HEK293 (cell line): ENCODE data around the gene ARPC2.

ENCODE experiments used
- CTCF ChIA-PET: fragments of 350-600 bp; formaldehyde crosslinking; extraction: SDS; loops from one replicate; lab custom pipeline; 2021; ENCODE audit warnings: antibody characterized with exemption; lab: Yijun Ruan, JAX
- POLR2A ChIA-PET: fragments of 300-600 bp; formaldehyde crosslinking; extraction: SDS; loops from one replicate; lab custom pipeline; 2020; ENCODE audit warnings: antibody characterized with exemption, inconsistent platforms; lab: Yijun Ruan, JAX
- H3K27ac ChIP-seq: fragments of 200-500 bp; sonication (Bioruptor generic); 2 replicates; pipeline ENCODE4 v1.5.1; 2014; ENCODE audit warnings: low read depth, low read length, control low read depth, inconsistent platforms; ENCODE audit errors: extremely low read depth
- H3K36me3 ChIP-seq, 2 experiments: fragments of 200-500 bp in 1 of 2; sonication (Bioruptor generic) in 1 of 2; 1 replicate in 1 of 2; 2 replicates in 1 of 2; pipeline ENCODE4 v1.5.1; 2014 to 2017; ENCODE audit warnings: inconsistent platforms in 2 of 2, low read length in 2 of 2; ENCODE audit not compliant: control insufficient read depth in 2 of 2, insufficient read depth in 1 of 2
- H3K4me1 ChIP-seq: fragments of 200-500 bp; sonication (Bioruptor generic); 2 replicates; pipeline ENCODE4 v1.5.1; 2014; ENCODE audit warnings: mild to moderate bottlenecking, low read length, inconsistent platforms; ENCODE audit not compliant: control insufficient read depth, insufficient read depth
- H3K4me3 ChIP-seq: 2 replicates; pipeline ENCODE4 v1.5.1; 2011; ENCODE audit warnings: low read depth, mild to moderate bottlenecking, control low read depth, low read length, moderate library complexity
- H3K9me3 ChIP-seq: fragments of 200-500 bp; sonication (Bioruptor generic); 2 replicates; pipeline ENCODE4 v1.5.1; 2014; ENCODE audit warnings: low read depth, low read length, inconsistent platforms; ENCODE audit not compliant: control insufficient read depth, insufficient read depth
- IKZF3 ChIP-seq: fragments of 450-650 bp; IDR thresholded peaks from 2 replicates; pipeline ENCODE4 v1.5.0; 2018; ENCODE audit warnings: missing biosample characterization, mild to moderate bottlenecking, missing genetic modification characterization, moderate library complexity
- KLF1 ChIP-seq: fragments of 450-650 bp; formaldehyde crosslinking; IDR thresholded peaks from 2 replicates; pipeline ENCODE4 v1.5.1; 2016; ENCODE audit warnings: missing biosample characterization, missing genetic modification characterization
- SETDB1 ChIP-seq: IDR thresholded peaks from one replicate; pipeline ENCODE4 v1.6.1; 2017; ENCODE audit warnings: mild to moderate bottlenecking, low read length, moderate library complexity, mixed read lengths; ENCODE audit not compliant: insufficient read length
- TCF7L2 ChIP-seq: IDR thresholded peaks from 2 replicates; pipeline ENCODE4 v1.6.1; 2011; ENCODE audit warnings: low read depth, mild to moderate bottlenecking, inconsistent platforms, low read length, moderate library complexity, borderline replicate concordance
- ZFHX2 ChIP-seq: fragments of 450-650 bp; formaldehyde crosslinking; conservative IDR thresholded peaks from 2 replicates; pipeline ENCODE4 v1.5.1; 2016; ENCODE audit warnings: missing biosample characterization, missing genetic modification characterization
- ZNF214 ChIP-seq: fragments of 450-650 bp; formaldehyde crosslinking; IDR thresholded peaks from 2 replicates; pipeline ENCODE4 v1.5.1; 2017; ENCODE audit warnings: missing biosample characterization, mild to moderate bottlenecking, missing genetic modification characterization, borderline replicate concordance
- ZNF37A ChIP-seq: fragments of 450-650 bp; IDR thresholded peaks from 2 replicates; pipeline ENCODE4 v1.5.1; 2018; ENCODE audit warnings: missing biosample characterization, missing genetic modification characterization
- ZNF391 ChIP-seq: fragments of 450-650 bp; formaldehyde crosslinking; IDR thresholded peaks from 2 replicates; pipeline ENCODE4 v1.5.1; 2016; ENCODE audit warnings: low read depth, missing biosample characterization, missing genetic modification characterization, borderline replicate concordance
- ZNF521 ChIP-seq: fragments of 450-650 bp; formaldehyde crosslinking; IDR thresholded peaks from 2 replicates; pipeline ENCODE4 v1.5.1; 2017; ENCODE audit warnings: missing biosample characterization, mild to moderate bottlenecking, missing genetic modification characterization
- ZNF610 ChIP-seq: fragments of 450-650 bp; formaldehyde crosslinking; IDR thresholded peaks from 2 replicates; pipeline ENCODE4 v1.5.1; 2016; ENCODE audit warnings: missing biosample characterization, missing genetic modification characterization, borderline replicate concordance
- ZNF701 ChIP-seq: fragments of 450-650 bp; formaldehyde crosslinking; IDR thresholded peaks from 2 replicates; pipeline ENCODE4 v1.5.1; 2016; ENCODE audit warnings: missing biosample characterization, missing genetic modification characterization
- TF ChIP-seq, protein P1 (sequence below): fragments of 450-650 bp; formaldehyde crosslinking; IDR thresholded peaks from 2 replicates; pipeline ENCODE4 v1.5.1; 2016; ENCODE audit warnings: missing biosample characterization, missing genetic modification characterization
- TF ChIP-seq, protein P2 (sequence below): fragments of 450-650 bp; formaldehyde crosslinking; IDR thresholded peaks from 2 replicates; pipeline ENCODE4 v1.5.1; 2016; ENCODE audit warnings: missing biosample characterization, missing genetic modification characterization, borderline replicate concordance
- TF ChIP-seq, protein P3 (sequence below): fragments of 450-650 bp; formaldehyde crosslinking; IDR thresholded peaks from 2 replicates; pipeline ENCODE4 v1.5.1; 2016; ENCODE audit warnings: missing biosample characterization, missing genetic modification characterization
- TF ChIP-seq, protein P4 (sequence below): fragments of 450-650 bp; formaldehyde crosslinking; IDR thresholded peaks from 2 replicates; pipeline ENCODE4 v1.5.1; 2017; ENCODE audit warnings: missing biosample characterization, mild to moderate bottlenecking, missing genetic modification characterization, moderate library complexity
- TF ChIP-seq, protein P5 (sequence below): fragments of 450-650 bp; formaldehyde crosslinking; IDR thresholded peaks from 2 replicates; pipeline ENCODE4 v1.5.1; 2016; ENCODE audit warnings: missing biosample characterization, missing genetic modification characterization
- TF ChIP-seq, protein P6 (sequence below): fragments of 450-650 bp; formaldehyde crosslinking; IDR thresholded peaks from 2 replicates; pipeline ENCODE4 v1.5.1; 2016; ENCODE audit warnings: missing biosample characterization, missing genetic modification characterization

ARPC2 gene

DNA sequence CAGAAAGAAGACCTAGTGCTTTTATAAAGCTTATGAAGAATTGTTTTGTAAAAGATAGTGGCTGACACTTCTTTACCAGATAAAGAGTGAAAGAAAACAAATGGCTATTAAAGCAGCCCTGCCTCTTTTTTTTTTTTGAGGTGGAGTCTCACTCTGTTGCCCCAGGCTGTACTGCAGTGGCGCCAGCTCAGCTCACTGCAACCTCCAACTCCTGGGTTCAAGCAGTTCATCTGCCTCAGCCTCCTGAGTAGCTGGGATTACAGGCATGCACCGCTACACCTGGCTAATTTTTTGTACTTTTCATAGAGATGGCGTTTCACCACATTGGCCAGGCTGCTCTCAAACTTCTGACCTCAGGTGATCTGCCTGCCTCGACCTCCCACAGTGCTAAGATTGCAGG, 12.9 kb downstream of the ARPC2 start:
- no peak overlapping the region for H3K27ac ChIP-seq
- no peaks in the 10 kb centered on the region for H3K9me3 ChIP-seq
- ChIA-PET CTCF (interaction anchor here (0.6 to 2.0 kb wide), 7 partner anchors 11 to 1228 kb away, joined by 3 to 9 read pairs (median 5); no protein-coding TSS in a partner anchor), POLR2A (interaction anchor here (1.0 kb wide), 1 partner anchor 13 kb away, joined by 4 read pairs; no protein-coding TSS in a partner anchor)
- H3K4me3 ChIP-seq: no peak overlapping the region
- TF ChIP-seq, protein P1, sequence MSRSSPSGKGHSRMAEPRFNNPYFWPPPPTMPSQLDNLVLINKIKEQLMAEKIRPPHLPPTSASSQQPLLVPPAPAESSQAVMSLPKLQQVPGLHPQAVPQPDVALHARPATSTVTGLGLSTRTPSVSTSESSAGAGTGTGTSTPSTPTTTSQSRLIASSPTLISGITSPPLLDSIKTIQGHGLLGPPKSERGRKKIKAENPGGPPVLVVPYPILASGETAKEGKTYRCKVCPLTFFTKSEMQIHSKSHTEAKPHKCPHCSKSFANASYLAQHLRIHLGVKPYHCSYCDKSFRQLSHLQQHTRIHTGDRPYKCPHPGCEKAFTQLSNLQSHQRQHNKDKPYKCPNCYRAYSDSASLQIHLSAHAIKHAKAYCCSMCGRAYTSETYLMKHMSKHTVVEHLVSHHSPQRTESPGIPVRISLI (tag by site-specific recombination): peak; percentile 63; the same call in 1 of the 2 replicates
- TF ChIP-seq, protein P2, sequence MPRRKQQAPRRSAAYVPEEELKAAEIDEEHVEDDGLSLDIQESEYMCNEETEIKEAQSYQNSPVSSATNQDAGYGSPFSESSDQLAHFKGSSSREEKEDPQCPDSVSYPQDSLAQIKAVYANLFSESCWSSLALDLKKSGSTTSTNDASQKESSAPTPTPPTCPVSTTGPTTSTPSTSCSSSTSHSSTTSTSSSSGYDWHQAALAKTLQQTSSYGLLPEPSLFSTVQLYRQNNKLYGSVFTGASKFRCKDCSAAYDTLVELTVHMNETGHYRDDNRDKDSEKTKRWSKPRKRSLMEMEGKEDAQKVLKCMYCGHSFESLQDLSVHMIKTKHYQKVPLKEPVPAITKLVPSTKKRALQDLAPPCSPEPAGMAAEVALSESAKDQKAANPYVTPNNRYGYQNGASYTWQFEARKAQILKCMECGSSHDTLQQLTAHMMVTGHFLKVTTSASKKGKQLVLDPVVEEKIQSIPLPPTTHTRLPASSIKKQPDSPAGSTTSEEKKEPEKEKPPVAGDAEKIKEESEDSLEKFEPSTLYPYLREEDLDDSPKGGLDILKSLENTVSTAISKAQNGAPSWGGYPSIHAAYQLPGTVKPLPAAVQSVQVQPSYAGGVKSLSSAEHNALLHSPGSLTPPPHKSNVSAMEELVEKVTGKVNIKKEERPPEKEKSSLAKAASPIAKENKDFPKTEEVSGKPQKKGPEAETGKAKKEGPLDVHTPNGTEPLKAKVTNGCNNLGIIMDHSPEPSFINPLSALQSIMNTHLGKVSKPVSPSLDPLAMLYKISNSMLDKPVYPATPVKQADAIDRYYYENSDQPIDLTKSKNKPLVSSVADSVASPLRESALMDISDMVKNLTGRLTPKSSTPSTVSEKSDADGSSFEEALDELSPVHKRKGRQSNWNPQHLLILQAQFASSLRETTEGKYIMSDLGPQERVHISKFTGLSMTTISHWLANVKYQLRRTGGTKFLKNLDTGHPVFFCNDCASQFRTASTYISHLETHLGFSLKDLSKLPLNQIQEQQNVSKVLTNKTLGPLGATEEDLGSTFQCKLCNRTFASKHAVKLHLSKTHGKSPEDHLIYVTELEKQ (tag by site-specific recombination): no peak
- TF ChIP-seq ZNF521 (tag by site-specific recombination) (no peak), TCF7L2 (no peak), ZNF610 (no peak), ZNF701 (tag by site-specific recombination) (no peak)
- TF ChIP-seq, protein P3, sequence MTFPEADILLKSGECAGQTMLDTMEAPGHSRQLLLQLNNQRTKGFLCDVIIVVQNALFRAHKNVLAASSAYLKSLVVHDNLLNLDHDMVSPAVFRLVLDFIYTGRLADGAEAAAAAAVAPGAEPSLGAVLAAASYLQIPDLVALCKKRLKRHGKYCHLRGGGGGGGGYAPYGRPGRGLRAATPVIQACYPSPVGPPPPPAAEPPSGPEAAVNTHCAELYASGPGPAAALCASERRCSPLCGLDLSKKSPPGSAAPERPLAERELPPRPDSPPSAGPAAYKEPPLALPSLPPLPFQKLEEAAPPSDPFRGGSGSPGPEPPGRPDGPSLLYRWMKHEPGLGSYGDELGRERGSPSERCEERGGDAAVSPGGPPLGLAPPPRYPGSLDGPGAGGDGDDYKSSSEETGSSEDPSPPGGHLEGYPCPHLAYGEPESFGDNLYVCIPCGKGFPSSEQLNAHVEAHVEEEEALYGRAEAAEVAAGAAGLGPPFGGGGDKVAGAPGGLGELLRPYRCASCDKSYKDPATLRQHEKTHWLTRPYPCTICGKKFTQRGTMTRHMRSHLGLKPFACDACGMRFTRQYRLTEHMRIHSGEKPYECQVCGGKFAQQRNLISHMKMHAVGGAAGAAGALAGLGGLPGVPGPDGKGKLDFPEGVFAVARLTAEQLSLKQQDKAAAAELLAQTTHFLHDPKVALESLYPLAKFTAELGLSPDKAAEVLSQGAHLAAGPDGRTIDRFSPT (tag by site-specific recombination): no peak
- peaks cover 50 to 89% of the 10 kb centered on the region in 2 experiments for H3K36me3 ChIP-seq
- H3K4me1 ChIP-seq: peaks cover 8% of the 10 kb centered on the region

DNA sequence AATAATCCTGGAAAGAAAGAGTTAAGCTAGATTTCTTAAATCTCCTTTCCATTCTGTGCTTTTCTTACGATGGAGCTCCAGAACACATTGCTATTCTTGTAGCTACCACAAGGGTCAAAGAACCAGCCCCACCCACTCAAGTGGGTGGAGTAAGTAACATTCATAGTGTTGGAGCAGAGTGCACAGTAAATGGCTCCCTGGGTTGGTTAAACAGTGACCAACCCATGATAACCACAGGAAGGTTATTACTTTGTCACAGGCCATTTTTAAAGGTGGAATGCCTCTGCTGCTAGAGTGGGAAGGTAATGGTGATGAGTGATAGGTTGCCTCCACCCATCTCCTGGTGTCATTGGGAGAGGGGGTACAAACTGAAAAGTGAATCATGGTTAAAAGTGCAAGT, 13.9 kb downstream of the ARPC2 start:
- Histone ChIP-seq H3K36me3 (peaks cover 59 to 89% of the 10 kb centered on the region in 2 experiments), H3K4me3 (no peak overlapping the region), H3K4me1 (peaks cover 8% of the 10 kb centered on the region), H3K27ac (no peak overlapping the region), H3K9me3 (no peaks in the 10 kb centered on the region)
- CTCF ChIA-PET: interaction anchor here (1.3 to 2.0 kb wide), 4 partner anchors 12 to 26 kb away, joined by 3 to 9 read pairs (median 6); no protein-coding TSS in a partner anchor
- TF ChIP-seq SETDB1: no peak
- TF ChIP-seq, protein P4, sequence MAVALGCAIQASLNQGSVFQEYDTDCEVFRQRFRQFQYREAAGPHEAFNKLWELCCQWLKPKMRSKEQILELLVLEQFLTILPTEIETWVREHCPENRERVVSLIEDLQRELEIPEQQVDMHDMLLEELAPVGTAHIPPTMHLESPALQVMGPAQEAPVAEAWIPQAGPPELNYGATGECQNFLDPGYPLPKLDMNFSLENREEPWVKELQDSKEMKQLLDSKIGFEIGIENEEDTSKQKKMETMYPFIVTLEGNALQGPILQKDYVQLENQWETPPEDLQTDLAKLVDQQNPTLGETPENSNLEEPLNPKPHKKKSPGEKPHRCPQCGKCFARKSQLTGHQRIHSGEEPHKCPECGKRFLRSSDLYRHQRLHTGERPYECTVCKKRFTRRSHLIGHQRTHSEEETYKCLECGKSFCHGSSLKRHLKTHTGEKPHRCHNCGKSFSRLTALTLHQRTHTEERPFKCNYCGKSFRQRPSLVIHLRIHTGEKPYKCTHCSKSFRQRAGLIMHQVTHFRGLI (tag by site-specific recombination): no peak
- peak; percentile 59 for TF ChIP-seq KLF1 (tag by site-specific recombination)
- POLR2A ChIA-PET: no interaction called here

DNA sequence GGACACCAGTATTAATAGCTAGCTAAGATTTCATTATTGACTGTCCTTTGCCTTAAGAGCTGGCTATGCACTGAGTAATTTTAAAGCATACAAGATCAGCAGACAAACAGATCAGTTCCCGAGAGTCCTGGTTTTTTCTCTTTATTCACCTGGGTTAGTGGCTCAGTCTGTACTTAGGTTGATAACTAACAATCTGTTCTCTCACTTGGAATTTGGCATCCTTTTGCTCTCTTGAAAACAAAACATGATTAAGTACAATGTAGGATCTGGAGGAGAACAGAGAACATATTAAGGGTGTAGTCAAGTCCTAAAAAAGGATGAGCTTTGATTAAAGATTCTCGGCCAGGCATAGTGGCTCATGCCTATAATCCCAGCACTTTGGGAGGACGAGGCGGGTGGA, 16.6 kb downstream of the ARPC2 start:
- CTCF ChIA-PET: no interaction called here
- Histone ChIP-seq H3K9me3 (no peaks in the 10 kb centered on the region), H3K4me3 (no peak overlapping the region), H3K27ac (no peak overlapping the region), H3K36me3 (peaks cover 71 to 95% of the 10 kb centered on the region in 2 experiments), H3K4me1 (peaks cover 6% of the 10 kb centered on the region)
- POLR2A ChIA-PET: no interaction called here
- TF ChIP-seq ZFHX2 (tag by site-specific recombination): no peak
- TF ChIP-seq, protein P5, sequence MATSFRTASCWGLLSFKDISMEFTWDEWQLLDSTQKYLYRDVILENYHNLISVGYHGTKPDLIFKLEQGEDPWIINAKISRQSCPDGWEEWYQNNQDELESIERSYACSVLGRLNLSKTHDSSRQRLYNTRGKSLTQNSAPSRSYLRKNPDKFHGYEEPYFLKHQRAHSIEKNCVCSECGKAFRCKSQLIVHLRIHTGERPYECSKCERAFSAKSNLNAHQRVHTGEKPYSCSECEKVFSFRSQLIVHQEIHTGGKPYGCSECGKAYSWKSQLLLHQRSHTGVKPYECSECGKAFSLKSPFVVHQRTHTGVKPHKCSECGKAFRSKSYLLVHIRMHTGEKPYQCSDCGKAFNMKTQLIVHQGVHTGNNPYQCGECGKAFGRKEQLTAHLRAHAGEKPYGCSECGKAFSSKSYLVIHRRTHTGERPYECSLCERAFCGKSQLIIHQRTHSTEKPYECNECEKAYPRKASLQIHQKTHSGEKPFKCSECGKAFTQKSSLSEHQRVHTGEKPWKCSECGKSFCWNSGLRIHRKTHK (tag by site-specific recombination): no peak
- TF ChIP-seq ZNF214 (tag by site-specific recombination): no peak
- TF ChIP-seq ZNF37A (tag by site-specific recombination): no peak
- no peak for TF ChIP-seq IKZF3 (tag by site-specific recombination)
- TF ChIP-seq, protein P6, sequence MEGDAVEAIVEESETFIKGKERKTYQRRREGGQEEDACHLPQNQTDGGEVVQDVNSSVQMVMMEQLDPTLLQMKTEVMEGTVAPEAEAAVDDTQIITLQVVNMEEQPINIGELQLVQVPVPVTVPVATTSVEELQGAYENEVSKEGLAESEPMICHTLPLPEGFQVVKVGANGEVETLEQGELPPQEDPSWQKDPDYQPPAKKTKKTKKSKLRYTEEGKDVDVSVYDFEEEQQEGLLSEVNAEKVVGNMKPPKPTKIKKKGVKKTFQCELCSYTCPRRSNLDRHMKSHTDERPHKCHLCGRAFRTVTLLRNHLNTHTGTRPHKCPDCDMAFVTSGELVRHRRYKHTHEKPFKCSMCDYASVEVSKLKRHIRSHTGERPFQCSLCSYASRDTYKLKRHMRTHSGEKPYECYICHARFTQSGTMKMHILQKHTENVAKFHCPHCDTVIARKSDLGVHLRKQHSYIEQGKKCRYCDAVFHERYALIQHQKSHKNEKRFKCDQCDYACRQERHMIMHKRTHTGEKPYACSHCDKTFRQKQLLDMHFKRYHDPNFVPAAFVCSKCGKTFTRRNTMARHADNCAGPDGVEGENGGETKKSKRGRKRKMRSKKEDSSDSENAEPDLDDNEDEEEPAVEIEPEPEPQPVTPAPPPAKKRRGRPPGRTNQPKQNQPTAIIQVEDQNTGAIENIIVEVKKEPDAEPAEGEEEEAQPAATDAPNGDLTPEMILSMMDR (tag by site-specific recombination): no peak
- no peak for TF ChIP-seq ZNF391 (tag by site-specific recombination)
